ENCODE results near the gene SLC52A1.
A peak's percentile ranks its signal among the peaks of the same experiment; 100 is the strongest.
"Not testable (repeated sequence)": the region's sequence is repeated elsewhere in the genome, so short reads cannot be mapped to it uniquely, and the experiment has no call there.

SLC52A1 gene

DNA sequence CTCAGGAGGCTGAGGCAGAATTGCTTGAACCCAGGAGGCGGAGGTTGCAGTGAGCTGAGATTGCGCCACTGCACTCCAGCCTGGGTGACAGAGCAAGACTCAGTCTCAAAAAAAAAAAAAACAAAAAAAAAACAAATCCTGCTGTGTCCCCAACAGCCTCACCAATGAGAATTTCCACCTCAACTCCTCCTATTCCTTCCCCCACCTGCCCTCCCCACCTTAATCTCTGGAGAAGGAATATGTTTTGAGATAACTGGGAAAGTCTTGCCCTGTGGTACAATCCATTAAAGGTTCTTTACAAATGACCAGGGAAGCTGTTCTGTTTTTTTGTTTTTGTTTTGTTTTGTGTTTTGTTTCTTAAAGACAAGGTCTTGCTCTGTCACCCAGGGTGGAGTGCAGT lies 5.1 kb downstream of the SLC52A1 start:
- not testable (repeated sequence) for DNase-seq

DNA sequence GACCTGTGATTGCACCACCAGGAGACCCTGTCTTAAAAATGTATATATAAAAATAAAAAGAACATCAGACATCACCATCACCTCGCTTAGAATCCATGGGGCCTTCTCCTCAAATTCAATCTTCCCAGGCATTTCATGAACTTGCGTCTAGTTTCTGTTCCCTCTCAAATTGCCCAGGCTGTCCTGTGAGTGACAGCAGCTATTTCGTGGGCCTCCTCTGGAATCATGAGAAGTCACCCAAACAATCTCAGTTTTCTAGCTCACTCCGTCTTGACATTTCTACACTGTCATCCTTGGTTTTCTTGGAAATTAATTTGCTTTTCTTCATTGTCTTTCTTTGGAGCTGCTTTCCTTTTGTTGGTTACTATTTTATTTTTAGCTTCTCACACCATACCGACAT lies 7.3 kb downstream of the SLC52A1 start:
- no peak for DNase-seq

DNA sequence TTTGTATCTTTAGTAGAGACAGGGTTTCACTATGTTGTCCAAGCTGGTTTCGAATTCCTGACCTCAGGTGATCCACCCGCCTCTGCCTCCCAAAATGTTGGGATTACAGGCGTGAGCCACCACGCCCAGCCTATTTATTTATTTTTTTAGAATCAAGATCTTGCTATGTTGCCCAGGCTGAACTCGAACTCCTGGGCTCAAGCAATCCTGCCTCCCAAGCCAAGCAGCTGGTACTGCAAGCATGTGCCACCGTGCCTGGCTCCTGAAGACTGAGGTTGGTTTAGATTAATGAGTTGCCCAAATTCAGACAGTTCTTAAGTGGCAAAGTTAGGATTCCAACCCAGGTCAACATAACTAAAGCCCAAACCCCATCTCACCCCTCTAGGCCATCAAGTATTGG lies 7.9 kb downstream of the SLC52A1 start:
- no peak for DNase-seq

DNA sequence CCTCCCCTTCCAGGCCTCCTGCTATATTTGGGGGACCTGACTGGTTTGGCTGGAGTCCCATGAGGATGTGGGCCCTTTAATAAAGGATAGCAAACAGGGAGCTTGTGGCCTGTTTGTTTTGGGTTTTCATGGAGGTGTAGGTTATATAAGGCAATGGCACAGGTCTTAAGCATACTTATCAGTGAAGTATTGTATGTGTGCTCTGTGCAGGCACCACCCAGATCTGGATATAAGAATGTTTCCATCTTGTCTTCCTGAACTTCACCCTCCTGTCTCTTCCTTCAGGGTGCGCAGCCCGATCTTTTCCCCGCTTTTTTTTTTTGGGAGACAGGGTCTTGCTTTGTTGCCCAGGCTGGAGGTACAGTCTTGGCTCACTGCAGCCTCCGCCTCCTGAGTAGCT lies 10.6 kb downstream of the SLC52A1 start:
- DNase-seq: no peak

DNA sequence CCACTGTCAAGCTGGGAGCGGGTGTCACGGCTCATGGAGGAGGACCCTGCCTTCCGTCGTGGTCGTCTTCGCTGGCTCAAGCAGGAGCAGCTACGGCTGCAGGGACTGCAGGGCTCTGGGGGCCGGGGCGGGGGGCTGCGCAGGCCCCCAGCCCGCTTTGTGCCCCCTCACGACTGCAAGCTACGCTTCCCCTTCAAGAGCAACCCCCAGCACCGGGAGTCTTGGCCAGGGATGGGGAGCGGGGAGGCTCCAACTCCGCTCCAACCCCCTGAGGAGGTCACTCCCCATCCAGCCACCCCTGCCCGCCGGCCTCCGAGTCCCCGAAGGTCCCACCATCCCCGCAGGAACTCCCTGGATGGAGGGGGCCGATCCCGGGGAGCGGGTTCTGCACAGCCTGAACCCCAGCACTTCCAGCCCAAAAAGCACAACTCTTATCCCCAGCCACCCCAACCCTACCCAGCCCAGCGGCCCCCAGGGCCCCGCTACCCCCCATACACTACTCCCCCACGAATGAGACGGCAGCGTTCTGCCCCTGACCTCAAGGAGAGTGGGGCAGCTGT lies 11.6 kb downstream of the SLC52A1 start:
- no peak for DNase-seq

DNA sequence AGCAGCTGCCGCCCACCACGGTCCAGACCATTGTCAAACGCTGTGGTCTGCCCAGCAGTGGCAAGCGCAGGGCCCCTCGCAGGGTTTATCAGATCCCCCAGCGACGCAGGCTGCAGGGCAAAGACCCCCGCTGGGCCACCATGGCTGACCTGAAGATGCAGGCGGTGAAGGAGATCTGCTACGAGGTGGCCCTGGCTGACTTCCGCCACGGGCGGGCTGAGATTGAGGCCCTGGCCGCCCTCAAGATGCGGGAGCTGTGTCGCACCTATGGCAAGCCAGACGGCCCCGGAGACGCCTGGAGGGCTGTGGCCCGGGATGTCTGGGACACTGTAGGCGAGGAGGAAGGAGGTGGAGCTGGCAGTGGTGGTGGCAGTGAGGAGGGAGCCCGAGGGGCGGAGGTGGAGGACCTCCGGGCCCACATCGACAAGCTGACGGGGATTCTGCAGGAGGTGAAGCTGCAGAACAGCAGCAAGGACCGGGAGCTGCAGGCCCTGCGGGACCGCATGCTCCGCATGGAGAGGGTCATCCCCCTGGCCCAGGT lies 13.0 kb downstream of the SLC52A1 start:
- no peak for DNase-seq

DNA sequence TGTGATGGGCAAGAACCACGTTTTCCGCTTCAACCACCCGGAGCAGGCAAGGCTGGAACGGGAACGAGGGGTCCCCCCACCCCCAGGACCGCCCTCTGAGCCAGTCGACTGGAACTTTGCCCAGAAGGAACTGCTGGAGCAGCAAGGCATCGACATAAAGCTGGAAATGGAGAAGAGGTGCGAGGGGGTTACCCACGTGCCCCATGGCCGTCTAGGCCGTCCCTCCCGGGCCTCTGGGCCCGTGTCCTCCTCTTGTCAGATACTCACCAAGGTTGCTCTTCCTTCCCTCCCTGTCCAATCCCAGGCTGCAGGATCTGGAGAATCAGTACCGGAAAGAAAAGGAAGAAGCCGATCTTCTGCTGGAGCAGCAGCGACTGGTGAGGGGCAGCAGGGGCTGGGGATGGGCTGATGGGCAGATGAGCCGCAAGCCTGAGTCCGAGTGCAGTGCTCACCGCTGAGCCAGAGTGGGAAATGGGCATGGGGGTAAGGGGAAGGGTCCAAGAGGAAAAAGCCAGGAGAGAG lies 14.7 kb downstream of the SLC52A1 start:
- no peak for DNase-seq

DNA sequence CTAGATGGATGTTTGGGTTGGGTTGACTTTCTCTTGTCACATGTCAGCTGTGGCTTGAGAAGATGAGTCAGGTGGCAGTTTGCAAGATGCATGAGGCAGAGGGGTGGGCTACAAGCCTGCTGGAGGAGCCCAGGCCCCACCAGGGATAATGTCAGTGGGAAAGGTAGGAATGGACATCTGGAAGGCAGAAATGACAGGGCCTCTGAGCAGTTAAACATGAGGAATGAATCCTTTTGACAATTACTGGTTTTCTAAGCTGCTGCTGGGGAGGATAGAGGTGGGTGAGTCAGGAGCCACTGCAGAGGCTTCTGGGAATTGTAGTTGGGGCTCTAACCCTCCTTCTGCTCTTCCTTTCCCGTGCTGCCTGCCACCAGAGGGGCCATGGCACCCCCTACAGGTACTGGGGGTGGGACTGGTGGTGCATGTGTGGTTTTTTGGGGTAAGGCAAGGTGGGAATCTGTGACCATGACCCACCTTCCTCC lies 15.7 kb downstream of the SLC52A1 start:
- peak; percentile 41 for DNase-seq

DNA sequence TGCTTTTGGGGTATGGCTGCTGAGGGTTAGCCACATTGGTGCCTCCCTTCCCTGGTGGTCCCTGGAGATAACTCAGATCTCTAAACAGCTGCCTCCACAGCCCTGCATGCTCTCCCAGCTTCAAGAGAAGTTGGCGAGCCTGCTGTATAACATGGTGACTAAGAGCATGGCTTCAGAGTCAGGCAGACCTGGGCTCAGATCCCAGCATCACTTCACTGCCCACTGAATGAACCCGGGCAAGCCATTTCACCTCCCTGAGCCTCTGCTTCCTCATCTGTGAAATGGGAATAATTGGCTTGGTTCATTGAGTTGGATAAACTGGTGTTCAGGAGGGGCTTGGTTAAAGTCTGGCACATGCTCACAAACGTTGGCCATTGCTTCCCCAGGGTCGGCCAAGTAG lies 20.9 kb downstream of the SLC52A1 start:
- no peak for DNase-seq

DNA sequence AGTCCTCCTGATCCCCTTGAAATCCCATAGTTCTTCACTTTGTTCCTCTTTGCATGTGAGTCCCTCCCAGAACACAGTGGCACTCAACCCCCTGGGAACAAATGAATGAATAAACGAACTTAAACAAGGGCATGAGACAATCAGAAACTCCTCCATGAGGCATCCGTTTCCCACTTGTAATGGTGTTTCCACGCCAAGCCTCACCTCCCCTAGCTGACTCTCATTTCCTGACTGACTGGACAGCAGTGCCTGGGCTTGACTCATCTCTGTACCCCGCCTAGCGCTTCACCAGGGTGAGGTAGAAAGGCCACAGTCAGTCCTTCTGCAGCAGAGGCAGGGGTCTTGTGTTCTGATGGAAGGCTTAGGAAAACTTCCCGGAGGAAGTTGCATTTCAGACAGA lies 23.3 kb downstream of the SLC52A1 start:
- no peak for DNase-seq

DNA sequence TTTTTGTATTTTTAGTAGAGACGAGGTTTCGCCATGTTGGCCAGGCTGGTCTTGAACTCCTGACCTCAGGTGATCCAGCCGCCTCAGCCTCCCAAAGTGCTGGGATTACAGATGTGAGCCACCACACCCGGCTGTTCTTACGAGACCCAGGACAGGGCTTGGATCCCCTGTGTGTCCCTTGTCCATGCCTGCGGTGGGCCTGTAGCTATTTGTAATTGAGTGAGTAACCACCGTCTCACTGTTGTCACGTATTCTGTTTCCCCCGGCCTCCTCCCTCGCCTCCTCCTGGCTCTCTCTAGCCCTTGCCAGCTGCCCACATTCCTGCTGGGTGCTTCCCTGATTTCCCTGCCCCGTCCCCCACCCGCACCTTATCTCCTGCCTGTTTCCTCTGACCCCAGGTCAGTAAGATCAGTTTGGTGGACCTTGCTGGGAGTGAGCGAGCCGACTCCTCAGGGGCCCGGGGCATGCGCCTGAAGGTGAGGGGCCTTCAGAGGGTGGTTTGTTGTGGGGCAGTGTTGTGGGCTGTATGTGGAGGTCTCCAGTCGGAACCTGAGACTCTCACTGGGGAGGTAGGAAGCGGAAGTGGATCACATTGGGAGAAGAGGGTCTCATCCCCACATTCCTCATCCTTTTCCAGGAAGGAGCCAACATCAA lies 31.9 kb downstream of the SLC52A1 start:
- no peak for DNase-seq

DNA sequence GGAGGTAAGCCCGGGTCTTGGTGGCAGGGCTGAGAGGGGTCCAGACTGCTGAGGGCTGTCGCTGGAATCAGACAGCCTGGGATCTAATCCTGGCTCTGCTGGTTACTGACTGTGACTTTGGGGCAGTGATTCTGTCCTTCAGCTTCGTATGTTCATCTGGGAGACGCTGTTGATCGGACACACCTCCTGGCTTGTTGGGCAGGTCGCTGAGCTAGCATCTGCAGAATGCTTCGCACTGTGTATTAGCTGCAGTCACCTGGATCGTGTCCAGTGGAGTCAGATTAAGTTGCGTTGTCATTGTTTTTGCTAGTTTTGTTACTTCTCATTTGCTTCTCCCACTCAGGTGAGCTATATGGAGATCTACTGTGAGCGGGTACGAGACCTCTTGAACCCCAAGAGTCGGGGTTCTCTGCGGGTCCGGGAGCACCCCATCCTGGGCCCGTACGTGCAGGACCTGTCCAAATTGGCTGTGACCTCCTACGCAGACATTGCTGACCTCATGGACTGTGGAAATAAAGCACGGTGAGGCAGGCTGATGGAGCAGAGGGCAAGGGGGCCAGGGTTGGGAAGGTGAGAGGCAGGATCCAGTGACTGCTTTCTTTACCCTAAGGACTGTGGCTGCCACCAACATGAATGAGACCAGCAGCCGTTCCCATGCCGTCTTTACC lies 33.0 kb downstream of the SLC52A1 start:
- no peak for DNase-seq

DNA sequence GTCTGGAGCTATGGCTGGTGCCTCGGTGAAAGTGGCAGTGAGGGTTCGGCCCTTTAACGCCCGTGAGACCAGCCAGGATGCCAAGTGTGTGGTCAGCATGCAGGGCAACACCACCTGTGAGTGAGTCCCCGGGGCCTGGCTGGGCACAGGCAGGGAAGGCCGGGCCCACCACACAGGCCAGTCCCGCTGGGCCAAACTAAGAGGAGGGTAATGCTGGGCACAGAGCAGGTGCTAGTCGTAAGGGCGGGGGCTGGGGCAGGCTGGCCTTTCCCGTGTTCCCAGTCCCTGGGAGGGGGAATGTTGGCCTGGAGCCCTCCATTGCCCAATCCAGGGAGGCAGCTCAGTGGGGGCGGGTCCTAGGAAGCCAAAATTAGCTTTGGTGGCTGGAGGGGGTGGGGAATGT lies 35.0 kb downstream of the SLC52A1 start:
- no peak for DNase-seq

DNA sequence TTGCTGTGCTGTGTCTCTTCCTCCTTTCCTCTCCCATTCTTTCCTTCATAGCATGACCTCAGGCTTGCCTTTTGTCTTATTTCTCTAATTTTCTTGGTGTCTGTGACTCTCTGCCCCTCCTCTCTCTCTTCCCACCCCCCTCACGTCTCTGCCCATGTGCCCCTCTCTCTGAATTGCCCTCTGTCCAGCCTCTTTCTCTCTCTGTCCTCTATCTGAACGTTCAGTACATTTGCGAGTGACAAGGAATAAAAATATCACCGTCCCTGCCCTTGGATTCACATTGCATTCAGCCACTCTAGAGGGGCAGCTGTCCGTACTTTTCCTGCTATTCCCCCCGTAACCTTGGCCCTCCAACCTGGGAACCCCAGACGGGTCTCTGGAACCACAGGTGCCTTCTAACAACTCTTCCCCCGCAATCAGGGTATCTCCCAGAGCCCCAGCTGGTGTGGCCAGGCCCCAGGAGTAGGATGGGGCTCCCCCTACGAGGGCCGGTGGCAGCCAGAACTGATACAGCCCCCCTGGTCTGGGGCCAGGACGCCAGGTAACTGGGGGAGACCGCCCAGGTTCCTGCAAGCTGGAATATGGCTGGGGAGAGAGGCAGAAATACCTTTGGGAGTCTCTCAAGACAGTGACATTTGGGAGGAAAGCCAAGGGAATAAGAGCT lies 35.7 kb downstream of the SLC52A1 start:
- DNase-seq: no peak

DNA sequence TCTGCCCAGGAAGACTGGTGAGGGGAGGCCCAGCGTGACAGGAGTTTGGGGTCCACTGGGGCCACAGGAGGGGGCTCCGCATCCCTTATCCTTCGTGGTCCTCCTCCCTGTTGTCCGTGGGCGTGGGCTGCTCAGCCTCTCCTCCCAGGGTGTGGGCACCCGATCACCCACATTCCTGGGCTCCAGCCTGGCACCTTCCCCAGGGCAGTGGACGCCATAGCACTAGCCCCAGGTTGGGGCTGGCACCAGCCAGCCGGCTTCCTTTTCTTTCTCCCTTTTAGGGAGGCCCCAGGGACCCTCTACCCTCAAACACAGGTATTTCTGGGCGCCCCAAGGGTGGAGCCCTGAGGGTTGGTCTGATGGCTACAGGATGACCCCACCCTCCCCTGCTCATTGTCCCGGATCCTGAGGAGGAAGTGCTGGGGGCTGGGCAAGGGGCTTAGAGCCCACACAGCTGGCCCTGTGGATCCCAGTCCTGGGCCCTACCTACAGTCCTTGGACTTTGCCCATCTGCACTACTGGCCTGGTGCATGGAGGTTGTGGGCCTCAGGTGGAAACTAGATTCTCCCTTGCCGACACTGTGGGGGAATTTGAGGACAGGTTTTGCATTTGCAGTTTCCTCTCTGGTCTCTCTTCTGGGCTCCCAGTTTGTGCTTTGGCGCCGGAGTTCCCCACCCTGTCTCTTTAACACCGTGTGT lies 36.3 kb downstream of the SLC52A1 start:
- no peak for DNase-seq

DNA sequence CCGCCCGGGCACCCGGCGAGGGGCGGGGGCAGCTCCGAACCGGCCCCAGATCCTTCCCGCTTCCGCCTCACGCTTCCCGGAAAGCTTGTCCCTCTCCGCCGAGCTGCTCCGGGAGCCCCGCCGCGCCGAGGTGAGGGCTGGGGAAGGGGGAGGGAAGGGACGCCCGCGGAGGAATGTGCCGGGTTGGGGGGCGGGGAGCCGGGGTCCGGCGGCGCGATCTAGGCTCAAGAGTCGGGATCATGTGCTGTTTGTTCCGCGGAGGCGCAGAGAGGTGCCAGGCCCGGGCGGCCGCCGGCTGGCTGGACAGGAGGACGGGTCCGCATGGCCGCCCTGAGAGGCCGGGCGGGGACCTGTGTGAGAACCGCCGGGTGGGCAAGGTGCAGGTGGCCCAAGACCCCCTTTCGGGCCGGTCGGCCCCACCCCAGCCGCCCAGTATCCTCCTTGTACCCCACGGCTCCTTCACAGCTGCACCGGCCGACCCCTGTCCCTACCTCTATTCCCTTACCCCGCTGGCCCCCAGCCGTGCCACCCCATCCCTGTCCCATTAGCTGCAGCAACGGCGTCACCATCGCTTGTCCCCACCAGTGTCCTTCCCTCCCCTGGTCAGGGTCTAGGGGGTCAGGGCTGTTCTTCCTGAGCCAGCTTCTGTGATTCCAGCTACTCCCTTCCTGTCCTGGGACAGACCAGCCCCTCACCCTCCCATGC lies 37.0 kb downstream of the SLC52A1 start:
- no peak for DNase-seq

DNA sequence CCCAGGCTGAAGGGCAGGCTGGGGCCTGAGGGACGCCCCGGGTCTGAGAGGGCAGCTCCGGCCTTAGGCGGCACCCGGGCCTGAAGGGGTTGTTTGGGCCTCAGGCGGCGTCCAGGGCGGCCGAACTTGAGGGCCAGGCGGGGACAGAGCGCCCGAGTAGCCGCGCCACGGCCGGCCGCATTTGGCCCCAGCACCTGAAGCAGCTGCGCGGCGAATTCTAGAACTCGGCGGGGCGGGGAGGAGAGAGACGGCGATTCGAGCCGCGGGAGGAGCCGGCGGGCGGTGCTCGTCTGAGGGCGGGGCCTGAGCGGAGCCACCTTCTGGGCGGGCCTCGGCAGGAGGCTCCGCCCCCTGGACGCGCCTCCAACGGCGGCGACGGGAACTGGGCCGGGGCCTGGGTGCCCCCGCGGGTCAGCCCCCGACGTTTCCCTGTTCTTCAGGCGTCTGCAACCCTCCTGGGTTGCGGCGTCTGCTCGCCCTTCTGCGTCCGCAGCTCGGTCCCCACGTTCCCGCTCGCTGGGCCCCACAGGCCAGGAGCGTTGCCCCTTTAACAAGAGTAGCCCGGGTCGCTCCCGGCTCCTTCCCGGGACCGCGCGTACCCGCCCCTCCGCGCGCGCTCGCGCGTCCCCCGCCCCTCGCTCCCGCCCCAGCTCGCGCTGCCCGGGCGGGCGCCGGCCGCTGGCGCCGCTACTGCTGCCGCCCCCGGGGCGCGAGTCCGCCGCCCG lies 37.8 kb downstream of the SLC52A1 start, which contains the start of the genes INCA1 and KIF1C:
INCA1 (minus strand) TSS at position 221 of the 725 bp plus-strand sequence. CDS start 3,085 bp downstream, outside the sequence.
KIF1C (plus strand) TSS at position 649 of the 725 bp plus-strand sequence. CDS start 2,297 bp downstream, outside the sequence.
- DNase-seq: peak; percentile 92

DNA sequence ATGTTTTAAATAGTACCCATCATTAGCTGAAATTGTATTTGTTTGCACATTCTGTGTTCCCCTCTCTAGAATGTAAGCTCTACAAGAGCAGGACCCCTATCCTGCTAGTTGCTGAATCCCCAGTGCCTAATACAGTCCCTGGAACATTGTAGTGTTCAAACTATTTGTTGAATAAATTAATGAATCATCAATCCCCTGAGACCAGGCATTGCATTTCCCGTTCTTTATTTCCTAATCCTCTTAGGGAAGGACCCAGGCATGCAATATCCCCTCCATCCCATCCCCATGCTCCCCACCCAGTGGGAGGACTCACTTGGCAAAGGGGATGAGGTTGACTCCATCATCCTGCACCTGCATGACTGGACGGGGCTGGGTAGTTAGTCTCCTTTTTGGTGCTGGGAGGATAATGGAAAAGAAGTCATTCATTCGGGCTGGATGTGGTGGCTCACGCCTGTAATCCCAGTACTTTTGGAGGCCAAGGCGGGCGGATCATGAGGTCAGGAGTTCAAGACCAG lies 41.1 kb downstream of the SLC52A1 start:
- no peak for DNase-seq

DNA sequence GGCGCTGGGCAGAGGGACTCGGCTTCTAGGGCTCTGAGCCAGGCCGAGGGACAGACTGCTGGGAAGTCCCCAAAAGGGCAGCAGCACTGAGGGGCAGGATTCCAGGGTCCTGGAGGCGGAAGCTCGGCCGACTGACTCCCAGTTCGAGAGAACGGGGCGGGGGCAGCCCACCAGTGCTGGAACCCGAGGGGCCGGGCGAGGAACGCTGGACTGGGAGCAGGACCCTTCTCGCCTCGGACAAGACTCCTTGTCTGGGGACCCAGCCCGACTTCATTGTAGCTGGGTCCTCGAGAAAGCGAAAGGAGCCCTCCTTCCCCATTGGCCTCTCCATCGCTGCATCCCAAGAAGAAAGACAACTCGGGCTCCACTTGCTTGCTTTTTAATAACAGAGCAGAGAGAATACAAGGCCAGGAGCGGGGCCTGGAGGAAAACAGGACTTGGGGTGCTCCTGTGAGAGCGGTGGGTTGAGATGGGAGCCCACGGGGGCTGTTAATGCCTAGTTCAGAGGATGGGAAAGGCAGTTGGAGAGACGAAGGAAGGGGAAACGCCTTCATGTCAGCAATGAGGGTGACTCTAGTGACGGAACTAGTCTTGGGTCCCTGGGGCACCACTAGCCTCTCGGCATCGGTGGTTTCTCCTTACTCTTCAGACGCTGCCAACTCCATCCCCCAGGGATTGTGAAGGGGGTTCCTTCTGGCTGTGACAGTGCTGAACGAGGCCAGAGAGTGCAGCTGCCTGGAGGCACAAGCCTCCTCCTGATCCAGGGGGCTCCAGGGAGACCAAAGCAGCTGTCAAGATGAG lies 47.3 kb downstream of the SLC52A1 start:
- no peak for DNase-seq
